H1 (cell line): Measurements from ENCODE around the gene DEDD2.

ENCODE experiments used
- BACH1 ChIP-seq: IDR thresholded peaks from 2 replicates; pipeline ENCODE4 v1.6.1; 2012; ENCODE audit warnings: low read length, improper control_type of control experiment
- CTCF ChIP-seq, 3 experiments: IDR thresholded peaks; 1 replicate in 2 of 3; 2 replicates in 1 of 3; pipeline versions ENCODE4 v1.5.1 to v1.6.1; 2011; ENCODE audit warnings: low read length in 3 of 3, mild to moderate bottlenecking in 3 of 3, inconsistent platforms in 2 of 3, low read depth in 1 of 3, moderate library complexity in 1 of 3; ENCODE audit not compliant: insufficient read depth in 1 of 3; ENCODE audit errors: control extremely low read depth in 1 of 3
- EZH2 ChIP-seq: fragments of 200-600 bp; sonication (generic); IDR thresholded peaks from 2 replicates; pipeline ENCODE4 v1.7.1; 2012; ENCODE audit warnings: low read depth, mild to moderate bottlenecking, moderate library complexity, low read length, inconsistent platforms; ENCODE audit not compliant: severe bottlenecking
- GABPA ChIP-seq: IDR thresholded peaks from 2 replicates; pipeline ENCODE4 v1.6.1; 2011; ENCODE audit warnings: mild to moderate bottlenecking, low read length, moderate library complexity, borderline replicate concordance; ENCODE audit not compliant: insufficient read depth
- MAX ChIP-seq: IDR thresholded peaks from 2 replicates; pipeline ENCODE4 v1.6.1; 2012; ENCODE audit warnings: inconsistent platforms
- POLR2A ChIP-seq, 2 experiments: IDR thresholded peaks; 1 replicate in 1 of 2; 2 replicates in 1 of 2; pipeline ENCODE4 v1.6.1; 2011; ENCODE audit warnings: low read depth in 2 of 2, low read length in 2 of 2, mild to moderate bottlenecking in 2 of 2; ENCODE audit errors: control extremely low read depth in 1 of 2
- POLR2AphosphoS5 ChIP-seq: IDR thresholded peaks from 2 replicates; pipeline ENCODE4 v1.6.1; 2011; ENCODE audit warnings: low read depth, low read length
- SIN3A ChIP-seq, 2 experiments: IDR thresholded peaks in 1 of 2; conservative IDR thresholded peaks in 1 of 2; 2 replicates each; pipeline ENCODE4 v1.6.1; 2011 to 2012; ENCODE audit warnings: low read length in 2 of 2, improper control_type of control experiment in 1 of 2, low read depth in 1 of 2, mild to moderate bottlenecking in 1 of 2
- SRF ChIP-seq: IDR thresholded peaks from 2 replicates; pipeline ENCODE4 v1.6.1; 2011; ENCODE audit warnings: mild to moderate bottlenecking, low read depth, low read length, moderate library complexity
- ZNF274 ChIP-seq: IDR thresholded peaks from 2 replicates; pipeline ENCODE4 v1.7.0; 2012; ENCODE audit warnings: low read length, borderline replicate concordance; ENCODE audit errors: extremely low read depth

- TF ChIP-seq CTCF (IDR thresholded peaks at IDR 0.05; ENCODE audit: control extremely low read depth in 1 of 3, insufficient read depth in 1 of 3, low read depth in 1 of 3, low read length in 3 of 3) (no peak), GABPA (no peak), ZNF274 (no peak), POLR2AphosphoS5 (no peak), POLR2A (IDR thresholded peaks at IDR 0.05; ENCODE audit: control extremely low read depth in 1 of 2, low read depth in 2 of 2, low read length in 2 of 2) (no peak), EZH2 (peak; percentile 79), MAX (no peak), SIN3A (conservative IDR thresholded peaks at IDR 0.05 in 1 of 2, IDR thresholded peaks at IDR 0.05 in 1 of 2; ENCODE audit: low read depth in 1 of 2, low read length in 2 of 2) (no peak), BACH1 (no peak), SRF (no peak)
Measured at GRCh38 chr19:42175952-42176648, 41.4 kb downstream of the DEDD2 start.
